ENCODE measurements around the gene ASB4.

DNA sequence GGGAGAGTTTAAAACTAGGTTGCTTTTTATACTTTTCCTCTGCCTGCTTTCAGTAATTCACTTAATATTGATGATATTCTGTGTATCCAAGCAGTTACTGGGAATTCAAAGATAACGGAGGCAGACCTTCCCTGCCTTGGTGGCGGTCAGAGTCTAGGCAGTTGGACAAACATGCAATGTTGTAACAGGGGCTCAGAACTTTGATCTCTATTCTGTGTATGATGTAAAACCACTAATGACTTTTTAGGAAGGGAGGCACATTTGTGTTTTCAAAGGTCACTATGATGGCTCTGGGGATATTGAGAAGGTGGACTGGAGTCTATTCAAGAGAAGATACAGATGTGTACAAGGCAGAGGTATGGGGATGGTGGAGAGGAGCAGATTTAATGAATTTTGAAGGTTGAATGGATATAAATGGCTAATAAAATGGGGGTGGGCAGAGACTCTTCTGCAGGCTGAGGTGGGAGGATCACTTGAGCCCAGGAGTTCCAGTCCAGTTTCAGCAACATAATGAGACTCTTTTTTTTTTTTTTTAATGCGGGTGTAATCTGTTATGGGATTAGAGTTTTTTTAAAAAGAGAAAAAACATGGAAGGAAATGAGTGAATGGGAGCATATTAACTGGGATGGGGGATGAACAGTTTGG is 45.2 kb upstream of the ASB4 start:
- TF ChIP-seq FOXK2 (IDR thresholded peaks at IDR 0.05) (no peak), SUZ12 (IDR thresholded peaks at IDR 0.05) (no peak), TARDBP (IDR thresholded peaks at IDR 0.05) (no peak)

Measured in HEK293T (cell line).